HG03066 (cell line): Measurements from ENCODE around the gene ERI2.
"Not testable (repeated sequence)": the region's sequence is repeated elsewhere in the genome, so short reads cannot be mapped to it uniquely, and the experiment has no call there.

Source experiments
- ATAC-seq: cut with Tn5 transposase; IDR thresholded peaks from one replicate; pipeline ENCODE4 v1.9.1; 2021; ENCODE audit warnings: low read depth; ENCODE audit not compliant: unreplicated experiment

ERI2 gene

GRCh38 chr16:20818929-20819585, 12.8 kb upstream of the ERI2 start:
- ATAC-seq = no peak

- ATAC-seq = no peak
Measured at GRCh38 chr16:20814784-20815183, 8.5 kb upstream of the ERI2 start.

GRCh38 chr16:20812510-20812909, 6.2 kb upstream of the ERI2 start:
- no peak for ATAC-seq

- ATAC-seq = no peak
Measured at GRCh38 chr16:20811889-20812439, 5.7 kb upstream of the ERI2 start.

GRCh38 chr16:20807862-20808261, 1.6 kb upstream of the ERI2 start:
- no peak for ATAC-seq

- not testable (repeated sequence) for ATAC-seq
Measured at GRCh38 chr16:20805684-20806167, 546 bp downstream of the ERI2 start.

- ATAC-seq = no peak
Measured at GRCh38 chr16:20803561-20804214, 2.6 kb downstream of the ERI2 start.

GRCh38 chr16:20803192-20803560, 3.1 kb downstream of the ERI2 start:
- ATAC-seq = no peak

GRCh38 chr16:20801278-20801677, 5.0 kb downstream of the ERI2 start:
- ATAC-seq = no peak

GRCh38 chr16:20799599-20799998, 6.7 kb downstream of the ERI2 start:
- ATAC-seq = no peak

- no peak for ATAC-seq
Measured at GRCh38 chr16:20798364-20798763, 7.9 kb downstream of the ERI2 start.

- no peak for ATAC-seq
Measured at GRCh38 chr16:20791923-20792612, 14.2 kb downstream of the ERI2 start.

- ATAC-seq = no peak
Measured at GRCh38 chr16:20789130-20789529, 17.1 kb downstream of the ERI2 start.

GRCh38 chr16:20784204-20784603, 22.1 kb downstream of the ERI2 start:
- no peak for ATAC-seq

- ATAC-seq = no peak
Measured at GRCh38 chr16:20782470-20782869, 23.8 kb downstream of the ERI2 start.

GRCh38 chr16:20781697-20782096, 24.6 kb downstream of the ERI2 start:
- ATAC-seq = no peak

- ATAC-seq = no peak
Measured at GRCh38 chr16:20774703-20775362, 31.4 kb downstream of the ERI2 start.

- no peak for ATAC-seq
Measured at GRCh38 chr16:20773679-20774078, 32.6 kb downstream of the ERI2 start.

- no peak for ATAC-seq
Measured at GRCh38 chr16:20768818-20769217, 37.5 kb downstream of the ERI2 start.

GRCh38 chr16:20768121-20768520, 38.2 kb downstream of the ERI2 start:
- no peak for ATAC-seq

- ATAC-seq = no peak
Measured at GRCh38 chr16:20767577-20767976, 38.7 kb downstream of the ERI2 start.
